GM15510 (cell line): Measurements from ENCODE around the gene MYO18B.

ENCODE experiments used
- POLR2A ChIP-seq: IDR thresholded peaks from 3 replicates; pipeline ENCODE4 v1.6.1; 2011; ENCODE audit warnings: borderline replicate concordance; ENCODE audit not compliant: insufficient read length; ENCODE audit errors: extremely low read depth

The MYO18B gene

DNA sequence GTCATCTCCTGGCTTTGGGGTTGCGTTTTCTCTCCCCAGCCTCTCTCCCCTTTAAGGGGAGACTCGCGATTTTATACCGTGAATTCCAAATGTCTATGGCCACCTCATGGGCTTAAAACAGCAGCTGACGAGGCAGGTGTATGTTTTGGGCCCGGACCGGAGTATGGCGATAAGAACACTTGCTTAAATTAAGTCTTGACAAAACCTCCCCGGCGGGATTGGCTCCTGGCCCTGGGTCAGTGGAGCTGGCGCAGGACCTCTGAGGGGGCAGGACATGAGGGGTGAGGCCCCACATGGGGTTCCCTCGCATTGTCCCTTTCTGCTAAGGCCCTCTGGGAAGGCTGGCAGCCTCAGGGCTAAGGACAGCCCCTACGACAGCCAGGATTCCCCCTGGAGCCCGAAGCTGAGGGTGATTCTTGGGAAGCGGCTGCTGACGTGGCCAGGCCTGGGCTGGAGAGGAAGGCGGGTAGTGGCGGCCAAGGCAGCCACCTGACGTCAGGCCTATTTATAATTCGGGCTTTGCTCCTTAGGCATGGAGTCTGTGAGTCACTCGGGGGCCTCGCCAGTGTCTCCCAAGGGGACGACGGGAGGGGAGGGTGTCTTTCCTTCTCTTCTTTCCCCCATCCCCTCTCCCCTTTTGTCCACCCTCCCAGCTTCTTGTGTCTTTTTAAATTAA lies 12.7 kb downstream of the MYO18B start:
- no peak for TF ChIP-seq POLR2A

DNA sequence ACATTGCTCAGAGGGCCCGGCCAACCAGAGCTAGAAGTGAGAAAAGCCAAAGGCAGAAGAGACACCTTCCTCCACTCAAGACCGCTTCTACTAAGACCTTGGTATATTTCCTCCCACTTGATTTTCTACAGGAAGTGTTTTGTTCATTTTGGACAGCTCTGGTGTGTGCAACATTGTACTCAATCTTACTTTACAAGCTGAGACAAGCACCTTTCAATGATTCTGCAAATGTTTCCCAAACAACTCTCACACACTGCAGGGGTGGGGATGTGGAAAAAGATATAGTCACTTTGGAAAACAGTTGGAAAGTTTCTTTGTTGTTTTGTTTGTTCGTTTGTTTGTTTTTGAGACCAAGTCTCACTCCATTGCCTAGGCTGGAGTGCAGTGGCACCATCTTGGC lies 15.7 kb downstream of the MYO18B start:
- no peak for TF ChIP-seq POLR2A

DNA sequence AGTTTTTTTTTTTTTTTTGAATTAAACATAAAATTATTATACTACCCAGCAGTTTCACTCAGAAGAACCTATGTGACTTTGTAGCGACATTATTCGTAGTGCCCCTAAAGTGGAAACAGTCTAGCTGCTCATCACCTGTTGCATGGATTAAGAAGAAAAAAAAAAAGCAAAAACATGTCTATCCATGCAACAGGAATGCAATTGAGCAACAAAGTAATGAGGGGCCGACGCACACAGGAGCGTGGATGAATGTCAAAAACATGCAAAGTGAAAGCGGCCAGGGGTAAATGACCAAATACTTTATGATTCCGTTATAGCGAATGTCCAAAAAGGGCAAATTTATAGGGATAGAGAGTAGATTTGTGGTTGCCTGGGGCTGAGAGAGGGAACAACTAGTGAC lies 16.3 kb downstream of the MYO18B start:
- no peak for TF ChIP-seq POLR2A

DNA sequence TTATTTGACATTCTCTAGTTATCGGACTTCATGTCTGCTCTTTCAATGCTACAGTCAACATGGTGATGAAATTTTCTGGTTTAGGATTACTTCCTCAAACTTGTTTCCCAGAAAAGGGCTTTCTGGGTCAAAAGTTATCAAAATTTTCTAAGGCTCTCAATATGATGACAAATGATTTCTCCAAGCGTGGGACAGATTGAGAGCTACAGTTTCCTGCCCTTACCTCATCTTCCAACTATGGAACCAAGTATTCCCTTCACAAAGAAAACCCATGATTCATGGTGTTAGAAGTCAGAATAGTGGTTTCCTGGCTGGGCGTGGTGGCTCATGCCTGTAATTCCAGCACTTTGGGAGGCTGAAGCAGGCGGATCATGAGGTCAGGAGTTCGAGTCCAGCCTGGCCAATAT lies 17.8 kb downstream of the MYO18B start:
- TF ChIP-seq POLR2A, result no peak

- TF ChIP-seq POLR2A, result no peak
Measured at GRCh38 chr22:25760294-25760693, 18.3 kb downstream of the MYO18B start.

- no peak for TF ChIP-seq POLR2A
Measured at GRCh38 chr22:25760848-25761595, 19.0 kb downstream of the MYO18B start.

- TF ChIP-seq POLR2A, result no peak
Measured at GRCh38 chr22:25762147-25762546, 20.2 kb downstream of the MYO18B start.

- TF ChIP-seq POLR2A, result no peak
Measured at GRCh38 chr22:25763239-25763777, 21.3 kb downstream of the MYO18B start.

DNA sequence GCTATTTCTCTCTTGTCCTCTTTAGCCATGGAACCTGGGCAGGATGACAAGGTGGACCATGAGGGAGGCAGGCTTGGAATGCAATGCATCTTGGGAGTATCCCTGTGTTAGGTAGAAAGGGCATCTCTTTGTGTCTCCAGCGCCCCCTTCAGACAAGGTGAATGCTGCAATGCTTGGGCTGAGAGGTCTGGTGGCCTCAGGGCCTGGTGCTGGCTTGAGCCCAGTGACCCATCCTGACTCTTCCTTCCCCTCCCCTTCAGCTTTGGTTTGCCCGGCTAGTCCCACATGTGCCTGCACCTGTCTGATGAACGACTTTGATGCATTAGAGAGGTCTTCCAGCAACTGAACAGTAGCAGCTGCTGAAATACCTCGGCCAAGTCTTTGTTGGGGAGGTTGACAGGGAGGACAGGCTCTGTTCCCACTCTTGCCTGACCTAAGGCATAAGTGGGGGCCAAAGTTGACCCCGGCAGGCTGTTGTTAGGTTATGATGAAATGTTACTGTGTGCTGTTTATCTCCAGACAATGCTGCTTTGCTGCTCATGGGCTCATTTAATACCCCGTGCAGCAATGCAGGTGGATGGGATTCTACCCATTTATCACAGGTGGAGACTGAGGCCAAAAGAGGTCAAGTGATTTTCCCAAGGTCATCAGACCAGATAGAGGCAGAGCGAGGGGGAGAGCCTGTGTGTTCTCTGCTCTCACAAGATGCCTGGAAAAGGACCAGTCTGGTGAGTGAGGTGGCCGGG lies 22.5 kb downstream of the MYO18B start:
- no peak for TF ChIP-seq POLR2A

DNA sequence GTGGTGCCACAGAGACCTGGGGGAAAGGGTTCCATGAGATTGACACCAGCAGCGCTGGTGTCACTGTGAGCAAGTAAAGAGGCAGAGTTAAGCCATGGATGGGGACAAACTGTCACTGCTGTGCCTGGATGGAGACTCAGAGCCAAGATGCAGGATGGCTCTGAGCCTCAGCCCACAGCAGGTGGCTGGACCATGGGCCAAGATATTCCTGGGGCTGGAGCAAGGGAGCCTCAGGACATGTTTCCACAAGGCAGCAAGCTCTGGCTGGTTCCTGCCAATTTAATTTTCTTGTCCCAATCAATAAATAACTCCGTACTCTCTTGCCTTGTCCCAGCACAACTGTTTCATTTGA lies 23.0 kb downstream of the MYO18B start:
- no peak for TF ChIP-seq POLR2A

DNA sequence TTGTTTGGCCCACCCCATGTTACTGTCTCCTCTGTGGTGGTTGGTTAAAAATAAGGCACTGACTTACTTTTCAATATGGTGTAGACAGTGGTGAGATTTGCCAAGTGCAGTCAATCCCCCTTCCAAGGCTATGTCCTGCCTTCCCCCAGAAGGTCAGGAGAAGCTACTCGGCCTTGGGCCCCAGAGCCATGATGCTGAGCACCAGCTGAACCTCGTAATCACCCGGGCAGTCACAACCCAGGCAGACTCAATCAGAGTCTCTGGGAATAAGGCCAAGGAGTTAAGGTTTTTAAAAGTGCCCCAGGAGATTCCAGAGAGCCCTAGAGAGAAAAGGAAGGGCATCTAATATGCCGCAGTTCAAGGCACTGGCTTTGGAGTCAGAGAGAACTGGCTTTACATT lies 23.8 kb downstream of the MYO18B start:
- TF ChIP-seq POLR2A, result no peak

GRCh38 chr22:25766418-25766817 lies 24.4 kb downstream of the MYO18B start:
- TF ChIP-seq POLR2A, result no peak

DNA sequence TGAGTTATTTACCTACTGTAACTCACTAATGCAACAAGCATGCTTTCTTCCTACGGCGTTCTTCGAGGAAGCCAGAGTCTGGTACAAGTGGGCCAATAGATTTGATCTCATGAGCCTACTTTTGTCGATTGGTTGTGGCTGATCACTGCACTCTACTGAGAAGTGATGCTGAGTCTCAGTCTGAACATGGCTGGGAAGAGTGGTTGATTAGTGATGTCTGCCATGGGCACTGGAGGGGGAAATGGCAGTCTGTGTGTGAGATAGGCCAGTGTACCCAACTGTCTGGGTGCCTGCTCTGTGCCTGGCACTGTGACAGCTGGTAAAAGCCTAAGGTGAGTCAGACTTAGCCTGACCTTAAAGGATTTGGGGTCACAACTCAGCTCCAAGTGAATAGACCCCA lies 28.3 kb downstream of the MYO18B start:
- no peak for TF ChIP-seq POLR2A

GRCh38 chr22:25772288-25772687 lies 30.3 kb downstream of the MYO18B start:
- TF ChIP-seq POLR2A, result no peak

GRCh38 chr22:25774575-25775026 lies 32.6 kb downstream of the MYO18B start:
- TF ChIP-seq POLR2A, result no peak
